Large intestine (tissue), 3 donors: ENCODE measurements around the gene GBE1. TPM values are rescaled to one million over a fixed set of nuclear protein-coding genes. Genes with fewer than 3 reads are reported as not detected.

ENCODE experiments used
- DNase-seq, 2 donors: peaks; one replicate each; pipeline versions ENCODE4 v3.0.0 to v3.0.0-alpha.2; 2013
- H3K27ac ChIP-seq: one replicate; pipeline ENCODE4 v1.5.1; 2013; ENCODE audit warnings: low read length
- H3K27me3 ChIP-seq: 2 replicates; pipeline ENCODE4 v1.6.1; 2013; ENCODE audit warnings: low read length; ENCODE audit not compliant: control insufficient read depth, insufficient read depth
- H3K36me3 ChIP-seq: 2 replicates; pipeline ENCODE4 v1.6.1; 2013; ENCODE audit warnings: low read length; ENCODE audit not compliant: control insufficient read depth, insufficient read depth
- H3K4me1 ChIP-seq: one replicate; pipeline ENCODE4 v1.6.1; 2013; ENCODE audit warnings: low read length; ENCODE audit not compliant: control insufficient read depth, insufficient read depth
- H3K4me3 ChIP-seq: one replicate; pipeline ENCODE4 v1.5.1; 2013; ENCODE audit warnings: low read length
- H3K9me3 ChIP-seq: one replicate; pipeline ENCODE4 v1.6.1; 2013; ENCODE audit warnings: mild to moderate bottlenecking, low read depth, low read length, moderate library complexity; ENCODE audit not compliant: control insufficient read depth
- WGBS: methylation state at CpG from one replicate; pipeline ENCODE4 v1.1.5; 2013; ENCODE audit warnings: low lambda C conversion rate; ENCODE audit not compliant: insufficient coverage; 5-methylcytosine and 5-hydroxymethylcytosine counted together
- polyA plus RNA-seq: library from polyadenylated mRNA; unstranded; fragments of 120-200 nt; gene quantifications from one replicate; pipeline ENCODE4 v1.2.1, GENCODE V29; 2013

GBE1 gene
- polyA plus RNA-seq, 1 donor, result 10.1 TPM

- Histone ChIP-seq H3K36me3 (no peaks in the 10 kb centered on the region), H3K4me1 (no peaks in the 10 kb centered on the region), H3K9me3 (no peaks in the 10 kb centered on the region), H3K27me3 (no peaks in the 10 kb centered on the region), H3K27ac (no peak overlapping the region), H3K4me3 (no peak overlapping the region)
- no peak for DNase-seq
Observed at GRCh38 chr3:81707996-81708395, 53.4 kb downstream of the GBE1 start.

GRCh38 chr3:81702126-81702525 lies 59.3 kb downstream of the GBE1 start:
- Histone ChIP-seq H3K9me3 (no peaks in the 10 kb centered on the region), H3K27me3 (no peaks in the 10 kb centered on the region), H3K27ac (no peak overlapping the region), H3K36me3 (no peaks in the 10 kb centered on the region), H3K4me1 (no peaks in the 10 kb centered on the region), H3K4me3 (no peak overlapping the region)
- WGBS, result 60% methylated on average over 1 of the region's 2 CpGs
- DNase-seq, result no peak

GRCh38 chr3:81699536-81700320 lies 61.7 kb downstream of the GBE1 start:
- Histone ChIP-seq H3K4me1 (no peaks in the 10 kb centered on the region), H3K36me3 (no peaks in the 10 kb centered on the region), H3K27me3 (no peaks in the 10 kb centered on the region), H3K27ac (no peak overlapping the region), H3K9me3 (no peaks in the 10 kb centered on the region), H3K4me3 (no peak overlapping the region)
- no peak for DNase-seq
- 93% methylated on average over 6 of the region's 8 CpGs for WGBS

GRCh38 chr3:81696090-81696489 lies 65.4 kb downstream of the GBE1 start:
- H3K27ac ChIP-seq, result no peak overlapping the region
- 79% methylated on average over 2 of the region's 3 CpGs for WGBS
- H3K9me3 ChIP-seq, result no peaks in the 10 kb centered on the region

DNA sequence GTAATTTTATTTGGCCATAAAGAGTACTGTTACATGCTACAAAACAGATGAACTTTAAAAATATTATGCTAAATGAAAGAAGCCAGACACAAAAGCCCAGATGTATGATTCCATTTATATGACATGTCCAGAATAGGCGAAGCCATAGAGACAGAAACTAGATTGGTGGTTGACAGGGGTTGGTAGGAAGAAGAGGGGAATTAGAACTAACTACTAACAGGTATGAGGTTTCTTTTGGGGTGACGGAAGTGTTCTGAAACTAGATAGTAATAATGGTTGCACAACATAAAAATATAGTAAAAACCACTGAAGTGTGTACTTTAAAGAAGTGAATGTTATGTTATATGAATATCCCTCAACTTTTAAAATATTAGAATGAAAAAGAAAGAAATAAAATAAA lies 66.1 kb downstream of the GBE1 start:
- DNase-seq, result no peak
- Histone ChIP-seq H3K27me3 (no peaks in the 10 kb centered on the region), H3K9me3 (no peaks in the 10 kb centered on the region), H3K4me1 (no peaks in the 10 kb centered on the region), H3K36me3 (no peaks in the 10 kb centered on the region), H3K4me3 (no peak overlapping the region), H3K27ac (no peak overlapping the region)
- WGBS, result 100% methylated on average over 1 of the region's 2 CpGs

More at GRCh38 chr3:81696090-81696489, 65.4 kb downstream of the GBE1 start:
- Histone ChIP-seq H3K4me1 (no peaks in the 10 kb centered on the region), H3K36me3 (no peaks in the 10 kb centered on the region), H3K27me3 (no peaks in the 10 kb centered on the region), H3K4me3 (no peak overlapping the region)
- DNase-seq, result no peak

- Histone ChIP-seq H3K4me1 (no peaks in the 10 kb centered on the region), H3K4me3 (no peak overlapping the region), H3K27me3 (no peaks in the 10 kb centered on the region), H3K9me3 (no peaks in the 10 kb centered on the region), H3K27ac (no peak overlapping the region), H3K36me3 (no peaks in the 10 kb centered on the region)
- 83% methylated on average over 1 of the region's 5 CpGs for WGBS
- DNase-seq, result no peak
Observed at GRCh38 chr3:81694662-81695061, 66.8 kb downstream of the GBE1 start.

DNA sequence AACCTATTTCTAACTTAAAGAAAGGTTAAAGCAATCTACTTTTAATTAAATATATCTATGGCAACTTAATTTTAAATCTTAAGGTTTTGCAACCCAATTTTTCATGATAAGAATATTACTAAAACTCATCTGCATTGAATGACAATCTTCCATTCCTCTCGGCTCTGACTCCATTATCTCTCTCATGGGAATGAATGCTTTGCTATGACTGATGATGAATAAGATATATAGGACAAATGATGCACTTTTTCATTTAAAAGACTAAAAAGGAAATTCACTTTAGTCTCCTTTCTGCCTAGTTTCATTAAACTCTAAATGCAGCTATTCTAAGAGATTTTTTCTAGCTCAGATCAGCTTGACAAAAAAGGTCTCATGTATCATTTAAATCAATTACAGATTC lies 68.7 kb downstream of the GBE1 start:
- Histone ChIP-seq H3K27ac (no peak overlapping the region), H3K4me3 (no peak overlapping the region), H3K36me3 (no peaks in the 10 kb centered on the region), H3K4me1 (no peaks in the 10 kb centered on the region), H3K9me3 (no peaks in the 10 kb centered on the region), H3K27me3 (no peaks in the 10 kb centered on the region)
- DNase-seq, result no peak
- 100% methylated on average over 1 of the region's 1 CpG for WGBS

DNA sequence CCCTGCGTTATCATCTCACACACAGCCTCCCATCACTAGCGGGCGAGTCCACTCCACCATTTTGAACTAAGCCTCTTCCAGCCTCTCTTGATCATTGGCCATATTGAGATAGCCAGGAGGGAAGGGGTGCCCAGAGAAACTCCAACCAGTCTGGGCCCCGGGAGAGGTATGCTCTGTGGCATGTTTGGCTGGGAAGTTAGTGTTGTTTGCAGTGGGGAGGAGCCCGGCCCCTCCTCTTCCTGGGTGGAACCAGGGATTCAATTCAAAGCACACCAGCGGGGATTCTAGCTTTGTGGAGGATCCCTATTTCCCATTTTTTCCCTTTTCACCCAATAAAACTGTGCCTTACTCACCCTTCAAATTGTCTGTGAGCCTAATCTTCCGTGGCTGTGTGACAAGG lies 71.8 kb downstream of the GBE1 start:
- Histone ChIP-seq H3K9me3 (no peaks in the 10 kb centered on the region), H3K4me1 (peaks cover 1% of the 10 kb centered on the region), H3K27me3 (no peaks in the 10 kb centered on the region), H3K27ac (no peak overlapping the region), H3K4me3 (no peak overlapping the region), H3K36me3 (no peaks in the 10 kb centered on the region)
- WGBS, result no CpG with 5 or more reads among the region's 7 CpGs
- no peak for DNase-seq

GRCh38 chr3:81684751-81685395 lies 76.6 kb downstream of the GBE1 start:
- H3K4me3 ChIP-seq, result no peak overlapping the region
- peak; percentile 3 to 72 for DNase-seq
- 15% methylated on average over 2 of the region's 4 CpGs for WGBS
- no peaks in the 10 kb centered on the region for H3K27me3 ChIP-seq
- no peaks in the 10 kb centered on the region for H3K9me3 ChIP-seq
- peaks cover 7% of the 10 kb centered on the region for H3K4me1 ChIP-seq
- no peak overlapping the region for H3K27ac ChIP-seq
- no peaks in the 10 kb centered on the region for H3K36me3 ChIP-seq

DNA sequence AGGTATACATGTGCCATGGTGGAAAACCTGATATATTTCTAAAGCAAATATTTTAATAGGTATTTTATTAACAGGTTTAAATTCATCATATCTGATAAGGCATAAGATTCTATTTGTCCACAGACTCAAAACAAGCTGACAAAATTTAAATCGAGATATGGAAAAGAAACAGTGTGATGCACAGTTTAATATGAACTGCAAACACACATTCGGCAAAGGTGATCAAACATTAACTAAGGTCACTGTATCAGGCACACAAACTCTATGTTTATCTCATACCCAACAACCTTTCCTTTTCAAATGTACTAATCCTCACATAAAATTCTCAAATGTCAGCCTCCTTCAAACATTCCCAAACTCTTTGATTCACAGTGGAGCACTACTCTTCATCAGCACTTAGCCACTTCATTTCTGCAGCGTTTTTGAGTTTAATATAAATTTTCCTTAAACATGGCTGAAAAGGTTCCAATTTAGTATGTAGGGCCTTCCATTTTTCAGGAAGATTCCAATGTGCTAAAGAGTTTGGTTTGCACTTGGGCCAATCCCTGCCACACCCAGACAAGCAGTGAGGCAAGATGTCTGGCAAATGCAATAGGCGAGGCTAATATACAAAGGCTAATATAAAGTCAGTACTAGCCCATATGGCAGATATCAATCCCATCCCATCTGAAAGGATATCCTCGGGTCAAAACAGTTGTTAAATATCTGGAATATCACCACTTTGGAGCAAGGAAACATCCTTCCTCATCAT lies 84.6 kb downstream of the GBE1 start:
- no peak for DNase-seq
- WGBS, result 27% methylated on average over 2 of the region's 5 CpGs
- Histone ChIP-seq H3K9me3 (no peaks in the 10 kb centered on the region), H3K27ac (no peak overlapping the region), H3K4me3 (no peak overlapping the region), H3K4me1 (no peaks in the 10 kb centered on the region), H3K27me3 (no peaks in the 10 kb centered on the region), H3K36me3 (no peaks in the 10 kb centered on the region)
